ENCODE measurements around the gene CDC25B.
"Not testable (repeated sequence)": the region's sequence is repeated elsewhere in the genome, so short reads cannot be mapped to it uniquely, and the experiment has no call there.

CDC25B gene

GRCh38 chr20:3786126-3786484 lies 10.0 kb upstream of the CDC25B start:
- peak; percentile 75 for DNase-seq

- DNase-seq, result peak; percentile 96
These were observed 9.3 kb upstream of the CDC25B start, which contains the start of gene CENPB for GRCh38 chr20:3786665-3787323. Gene CENPB (minus strand): TSS chr20:3786740. CDS start chr20:3786483, 257 bp downstream.

- DNase-seq, result no peak
These were observed 8.6 kb upstream of the CDC25B start for GRCh38 chr20:3787324-3788014.

GRCh38 chr20:3788685-3789155 lies 7.4 kb upstream of the CDC25B start:
- DNase-seq, result peak; percentile 57

- not testable (repeated sequence) for DNase-seq
These were observed 6.9 kb upstream of the CDC25B start for GRCh38 chr20:3789201-3789600.

GRCh38 chr20:3794168-3794567 lies 1.9 kb upstream of the CDC25B start:
- not testable (repeated sequence) for DNase-seq

GRCh38 chr20:3794701-3795420 lies 1.2 kb upstream of the CDC25B start:
- DNase-seq, result no peak

- no peak for DNase-seq
These were observed 541 bp downstream of the CDC25B start for GRCh38 chr20:3796477-3797225.

- peak; percentile 37 for DNase-seq
These were observed 1.1 kb downstream of the CDC25B start for GRCh38 chr20:3797226-3797545.

- DNase-seq, result peak; percentile 39
These were observed 1.7 kb downstream of the CDC25B start for GRCh38 chr20:3797592-3798372.

GRCh38 chr20:3798373-3798768 lies 2.3 kb downstream of the CDC25B start:
- no peak for DNase-seq

GRCh38 chr20:3798908-3799248 lies 2.8 kb downstream of the CDC25B start:
- DNase-seq, result no peak

GRCh38 chr20:3800256-3800877 lies 4.3 kb downstream of the CDC25B start:
- DNase-seq, result no peak

GRCh38 chr20:3800878-3801260 lies 4.8 kb downstream of the CDC25B start:
- DNase-seq, result no peak

- no peak for DNase-seq
These were observed 5.2 kb downstream of the CDC25B start for GRCh38 chr20:3801299-3801698.

GRCh38 chr20:3801846-3802245 lies 5.7 kb downstream of the CDC25B start:
- no peak for DNase-seq

GRCh38 chr20:3802524-3803239 lies 6.6 kb downstream of the CDC25B start:
- DNase-seq, result no peak

- no peak for DNase-seq
These were observed 7.2 kb downstream of the CDC25B start for GRCh38 chr20:3803289-3803688.

- DNase-seq, result no peak
These were observed 7.7 kb downstream of the CDC25B start for GRCh38 chr20:3803854-3804253.

- no peak for DNase-seq
These were observed 8.2 kb downstream of the CDC25B start for GRCh38 chr20:3804254-3804751.

- no peak for DNase-seq
These were observed 8.7 kb downstream of the CDC25B start for GRCh38 chr20:3804781-3805180.
